Endothelial cell of umbilical vein (primary cell): ENCODE measurements around the gene L3MBTL4. TPM values are rescaled to one million over a fixed set of nuclear protein-coding genes. Genes with fewer than 3 reads are reported as not detected.
"Not testable (repeated sequence)": the region's sequence is repeated elsewhere in the genome, so short reads cannot be mapped to it uniquely, and the experiment has no call there.

Experiments
- BruUV-seq: library from RNA; stranded (reverse); fragments of 400-500 nt; replicated peaks from 2 replicates; lab custom pipeline; 2021; lab: Mats Ljungman, UMichigan
- CTCF ChIA-PET: fragments of 300-600, 350-600 bp; sonication (Branson Sonifier 250); formaldehyde crosslinking; loops from one replicate; lab custom pipeline; 2021; ENCODE audit warnings: antibody characterized with exemption, inconsistent platforms; lab: Charles Lee
- POLR2A ChIA-PET: fragments of 300-600, 350-600 bp; sonication (Branson Sonifier 250); formaldehyde crosslinking; loops from one replicate; lab custom pipeline; 2021; ENCODE audit warnings: antibody characterized with exemption, inconsistent platforms; lab: Charles Lee
- DNase-seq: peaks from one replicate; pipeline ENCODE4 v3.0.0-alpha.2; 2011; ENCODE audit warnings: low read depth, low spot score
- FAIRE-seq: peaks from 2 replicates; lab custom pipeline; 2011; peaks lifted over from hg19 to GRCh38; lab: Jason Lieb, UNC
- H2AFZ ChIP-seq: 2 replicates; pipeline ENCODE4 v1.6.0; 2012; ENCODE audit warnings: low read depth, low read length, control low read depth, inconsistent platforms
- H3K27ac ChIP-seq: 2 replicates; pipeline ENCODE4 v1.5.1; 2011; ENCODE audit warnings: low read depth, mild to moderate bottlenecking, control low read depth, low read length, moderate library complexity; ENCODE audit not compliant: insufficient read depth
- H3K27me3 ChIP-seq, 2 experiments: 2 replicates each; pipeline versions ENCODE4 v1.6.0 to v1.6.1; 2011; ENCODE audit warnings: low read length in 2 of 2, mixed read lengths in 1 of 2; ENCODE audit not compliant: control insufficient read depth in 2 of 2, insufficient read depth in 2 of 2
- H3K36me3 ChIP-seq, 2 experiments: 2 replicates in 1 of 2; 3 replicates in 1 of 2; pipeline ENCODE4 v1.5.1; 2011; ENCODE audit warnings: low read length in 2 of 2, mild to moderate bottlenecking in 1 of 2, moderate library complexity in 1 of 2; ENCODE audit not compliant: control insufficient read depth in 2 of 2, insufficient read depth in 2 of 2; ENCODE audit errors: extremely low read depth in 1 of 2
- H3K4me1 ChIP-seq: 3 replicates; pipeline ENCODE4 v1.5.1; 2011; ENCODE audit warnings: mild to moderate bottlenecking, low read length; ENCODE audit not compliant: control insufficient read depth, insufficient read depth; ENCODE audit errors: extremely low read depth
- H3K4me2 ChIP-seq: 2 replicates; pipeline ENCODE4 v1.6.1; 2011; ENCODE audit warnings: low read length, control low read depth, mixed read lengths; ENCODE audit not compliant: insufficient read depth
- H3K4me3 ChIP-seq, 3 experiments: fragments of 200-600 bp in 1 of 3; sonication (generic), shearing (Covaris generic) in 1 of 3; replicated peaks in 1 of 3; 2 replicates each; pipeline ENCODE4 v1.5.1; 2011 to 2016; ENCODE audit warnings: control low read depth in 3 of 3, low read length in 3 of 3, mild to moderate bottlenecking in 2 of 3, inconsistent platforms in 1 of 3, low read depth in 1 of 3, moderate library complexity in 1 of 3; ENCODE audit not compliant: insufficient read depth in 1 of 3
- H3K79me2 ChIP-seq: 2 replicates; pipeline ENCODE4 v1.6.0; 2012; ENCODE audit warnings: low read length, inconsistent platforms; ENCODE audit not compliant: control insufficient read depth, insufficient read depth
- H3K9ac ChIP-seq: replicated peaks from 2 replicates; pipeline ENCODE3; 2011; ENCODE audit warnings: low read length, control low read depth; ENCODE audit not compliant: insufficient read depth; ENCODE audit errors: extremely low read depth
- H3K9me1 ChIP-seq: replicated peaks from 3 replicates; pipeline ENCODE4 v1.6.0; 2011; ENCODE audit warnings: mild to moderate bottlenecking, low read length; ENCODE audit not compliant: control insufficient read depth, insufficient read depth; ENCODE audit errors: extremely low read depth
- H3K9me3 ChIP-seq: replicated peaks from 2 replicates; pipeline ENCODE4 v1.5.1; 2012; ENCODE audit warnings: low read length, inconsistent platforms; ENCODE audit not compliant: control insufficient read depth, insufficient read depth
- H4K20me1 ChIP-seq: replicated peaks from 2 replicates; pipeline ENCODE3; 2011; ENCODE audit warnings: mild to moderate bottlenecking, low read length; ENCODE audit not compliant: control insufficient read depth, insufficient read depth; ENCODE audit errors: extremely low read depth
- CTCF ChIP-seq, 2 donors: IDR thresholded peaks; 1 replicate in 1 of 2; 2 replicates in 1 of 2; pipeline ENCODE4 v1.5.1; 2011; ENCODE audit warnings: low read length in 2 of 2, mild to moderate bottlenecking in 2 of 2, moderate library complexity in 2 of 2, control low read depth in 1 of 2, inconsistent platforms in 1 of 2, low read depth in 1 of 2; ENCODE audit not compliant: insufficient read depth in 1 of 2; ENCODE audit errors: extremely low read depth in 1 of 2
- EZH2 ChIP-seq: IDR thresholded peaks from 2 replicates; pipeline ENCODE4 v1.6.1; 2012; ENCODE audit warnings: borderline replicate concordance, low read depth, mild to moderate bottlenecking, moderate library complexity, low read length, inconsistent platforms; ENCODE audit not compliant: severe bottlenecking
- FOS ChIP-seq: IDR thresholded peaks from 2 replicates; pipeline ENCODE4 v1.6.1; 2011; ENCODE audit warnings: mild to moderate bottlenecking, low read length, moderate library complexity, borderline replicate concordance; ENCODE audit not compliant: insufficient read depth
- GATA2 ChIP-seq: IDR thresholded peaks from 2 replicates; pipeline ENCODE4 v1.7.0; 2011; ENCODE audit warnings: low read depth, mild to moderate bottlenecking, moderate library complexity, mixed read lengths, low read length; ENCODE audit not compliant: insufficient read length, insufficient read depth
- JUN ChIP-seq: IDR thresholded peaks from 2 replicates; pipeline ENCODE4 v1.6.1; 2011; ENCODE audit warnings: borderline replicate concordance, low read depth; ENCODE audit not compliant: insufficient read length, insufficient read depth
- MAX ChIP-seq: IDR thresholded peaks from 2 replicates; pipeline ENCODE4 v1.6.1; 2011; ENCODE audit not compliant: insufficient read depth, insufficient read length
- MYC ChIP-seq: IDR thresholded peaks from one replicate; pipeline ENCODE4 v1.6.1; 2011; ENCODE audit warnings: mild to moderate bottlenecking, low read depth, low read length
- POLR2A ChIP-seq: IDR thresholded peaks from 2 replicates; pipeline ENCODE4 v1.6.1; 2012; ENCODE audit warnings: low read depth, mild to moderate bottlenecking, control low read depth, low read length
- POLR2AphosphoS5 ChIP-seq: IDR thresholded peaks from 2 replicates; pipeline ENCODE4 v1.6.1; 2012; ENCODE audit warnings: low read depth, mild to moderate bottlenecking, control low read depth, low read length, moderate library complexity; ENCODE audit not compliant: insufficient read depth
- dilution Hi-C: fragments of 300-500 bp; cut with MboI; formaldehyde crosslinking; loops from one replicate; pipeline ENCODE4 v1.15.0; 2019; ENCODE audit warnings: low sequenced_read_pairs; ENCODE audit not compliant: extremely low pct_ligation_motif_present
- intact Hi-C: fragments of 100-400 bp; cut with micrococcal nuclease; formaldehyde crosslinking; loops from one replicate; pipeline ENCODE4 v1.10.0; 2022
- polyA plus RNA-seq, 4 experiments: library from polyadenylated mRNA; depleted of rRNA in 3 of 4; stranded (reverse) in 3 of 4; unstranded in 1 of 4; fragments of >200 nt; gene quantifications; 2 replicates each; pipeline versions ENCODE4 v1.2.1 to v1.2.3, GENCODE V29; 2011 to 2012; ENCODE audit warnings: missing spikeins in 1 of 4
- total RNA-seq: library from RNA; stranded (reverse); gene quantifications from 2 replicates; pipeline ENCODE4 v1.2.3, GENCODE V29; 2021

The L3MBTL4 gene
- total and polyA plus RNA-seq, 2 donors (not counting 3 experiments of a cell fraction or from before 2014, with no cell fraction given), result 0.80 TPM; not detected in 1

GRCh38 chr18:6377473-6377872 is 37.2 kb downstream of the L3MBTL4 start:
- H3K79me2 ChIP-seq, H3K4me2 ChIP-seq, H3K4me1 ChIP-seq, POLR2A ChIA-PET, DNase-seq, intact Hi-C loops, H3K9me1 ChIP-seq, H4K20me1 ChIP-seq, FAIRE-seq, H3K4me3 ChIP-seq, H3K9me3 ChIP-seq, CTCF ChIA-PET, H3K9ac ChIP-seq, H3K27me3 ChIP-seq, H2AFZ ChIP-seq, H3K36me3 ChIP-seq, H3K27ac ChIP-seq, BruUV-seq, dilution Hi-C loops: not testable (repeated sequence)

- intact Hi-C loops, result no loop called here
- H3K9me1 ChIP-seq, result no peaks in the 10 kb centered on the region
- no peaks in the 10 kb centered on the region for H3K36me3 ChIP-seq
- H3K4me2 ChIP-seq, result no peak overlapping the region
- dilution Hi-C loops, result no loop called here
- POLR2A ChIA-PET, result no interaction called here
- no peak overlapping the region for H2AFZ ChIP-seq
- no peak overlapping the region for H3K4me3 ChIP-seq
- no peaks in the 10 kb centered on the region for H3K79me2 ChIP-seq
- H3K27me3 ChIP-seq, result no peaks in the 10 kb centered on the region
- H3K9ac ChIP-seq, result no peak overlapping the region
- no peaks in the 10 kb centered on the region for H4K20me1 ChIP-seq
- no TSS peak for BruUV-seq
- TF ChIP-seq POLR2AphosphoS5 (no peak), CTCF (IDR thresholded peaks at IDR 0.05; ENCODE audit: extremely low read depth in 1 of 2, insufficient read depth in 1 of 2, low read depth in 1 of 2, low read length in 2 of 2) (no peak), MYC (no peak), EZH2 (no peak), JUN (no peak), GATA2 (no peak), FOS (no peak), POLR2A (no peak), MAX (no peak)
- no peaks in the 10 kb centered on the region for H3K9me3 ChIP-seq
- DNase-seq (no peak), FAIRE-seq (no peak)
- CTCF ChIA-PET, result no interaction called here
- H3K27ac ChIP-seq, result no peak overlapping the region
- H3K4me1 ChIP-seq, result no peaks in the 10 kb centered on the region
Measured at GRCh38 chr18:6376433-6377229, 38.1 kb downstream of the L3MBTL4 start.
